ENCODE data around the gene NRARP. TPM values are rescaled to one million over a fixed set of nuclear protein-coding genes. Genes with fewer than 3 reads are reported as not detected.

Gene NRARP
- total RNA-seq = 2.2 and 4.9 TPM in 2 replicates

DNA sequence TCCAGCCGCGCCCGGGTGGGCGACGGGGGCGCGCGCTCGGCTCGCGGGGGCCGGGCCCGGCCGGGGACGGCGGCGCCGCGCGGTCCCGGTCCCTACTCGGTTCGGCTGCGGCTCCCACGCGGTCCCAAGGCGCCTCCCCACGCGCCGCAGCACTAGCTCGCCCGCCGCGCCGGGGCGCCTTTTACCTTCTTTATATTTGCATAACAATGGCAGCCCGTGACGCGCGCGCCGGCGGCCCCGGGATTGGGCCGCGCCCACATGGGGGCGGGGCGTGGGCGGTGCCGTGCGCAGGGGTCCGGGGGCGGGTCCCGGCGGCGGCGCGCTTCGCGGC lies at the start of gene NRARP:
TSS of gene NRARP (minus strand) at position 154 of the 331 bp plus-strand sequence. CDS start 343 bp downstream, outside the sequence.
- TF ChIP-seq, protein P1, sequence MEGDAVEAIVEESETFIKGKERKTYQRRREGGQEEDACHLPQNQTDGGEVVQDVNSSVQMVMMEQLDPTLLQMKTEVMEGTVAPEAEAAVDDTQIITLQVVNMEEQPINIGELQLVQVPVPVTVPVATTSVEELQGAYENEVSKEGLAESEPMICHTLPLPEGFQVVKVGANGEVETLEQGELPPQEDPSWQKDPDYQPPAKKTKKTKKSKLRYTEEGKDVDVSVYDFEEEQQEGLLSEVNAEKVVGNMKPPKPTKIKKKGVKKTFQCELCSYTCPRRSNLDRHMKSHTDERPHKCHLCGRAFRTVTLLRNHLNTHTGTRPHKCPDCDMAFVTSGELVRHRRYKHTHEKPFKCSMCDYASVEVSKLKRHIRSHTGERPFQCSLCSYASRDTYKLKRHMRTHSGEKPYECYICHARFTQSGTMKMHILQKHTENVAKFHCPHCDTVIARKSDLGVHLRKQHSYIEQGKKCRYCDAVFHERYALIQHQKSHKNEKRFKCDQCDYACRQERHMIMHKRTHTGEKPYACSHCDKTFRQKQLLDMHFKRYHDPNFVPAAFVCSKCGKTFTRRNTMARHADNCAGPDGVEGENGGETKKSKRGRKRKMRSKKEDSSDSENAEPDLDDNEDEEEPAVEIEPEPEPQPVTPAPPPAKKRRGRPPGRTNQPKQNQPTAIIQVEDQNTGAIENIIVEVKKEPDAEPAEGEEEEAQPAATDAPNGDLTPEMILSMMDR (conservative IDR thresholded peaks at IDR 0.05; ENCODE audit: low read depth, low read length) = no peak
- no peak for DNase-seq (ENCODE audit: low read depth)
- H3K4me3 ChIP-seq (ENCODE audit: low read depth, low read length) = peak within 1 kb of the TSS; percentile 45

- H3K4me3 ChIP-seq (ENCODE audit: low read depth, low read length) = no peak overlapping the region
- DNase-seq (ENCODE audit: low read depth) = no peak
- TF ChIP-seq, protein P1 (conservative IDR thresholded peaks at IDR 0.05; ENCODE audit: low read depth, low read length) = no peak
Observed at GRCh38 chr9:137350696-137351584, 48.9 kb upstream of the NRARP start.

DNA sequence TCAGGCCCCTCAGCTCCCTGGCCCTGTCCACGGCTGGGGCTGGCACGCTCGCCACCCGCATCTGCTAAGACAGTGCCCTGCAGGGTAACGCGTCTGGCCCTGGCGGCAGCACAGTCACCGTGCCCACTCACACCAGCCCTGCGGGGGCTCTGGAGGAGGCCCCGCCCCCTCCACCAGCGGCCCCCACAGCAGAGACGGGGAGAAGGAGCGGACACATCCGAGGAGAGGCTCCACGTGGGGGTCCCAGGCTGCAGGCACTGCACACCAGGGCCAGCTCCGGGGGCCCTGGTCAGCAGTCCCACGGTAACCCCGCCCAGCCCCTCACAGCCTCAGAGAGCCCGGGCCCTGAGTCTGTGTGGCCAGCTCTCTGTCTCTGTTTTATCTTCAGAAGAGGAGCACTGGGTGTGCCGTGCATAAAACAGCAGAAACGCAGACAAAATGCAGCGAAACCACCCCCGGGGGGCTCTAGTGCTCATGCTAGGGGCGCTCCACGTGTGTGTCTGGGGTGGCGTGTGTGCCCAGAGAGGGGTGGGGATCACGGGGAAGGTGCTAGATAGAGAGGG lies 47.5 kb upstream of the NRARP start:
- DNase-seq (ENCODE audit: low read depth) = no peak
- H3K4me3 ChIP-seq (ENCODE audit: low read depth, low read length) = no peak overlapping the region
- TF ChIP-seq, protein P1 (conservative IDR thresholded peaks at IDR 0.05; ENCODE audit: low read depth, low read length) = no peak

- TF ChIP-seq, protein P1 (conservative IDR thresholded peaks at IDR 0.05; ENCODE audit: low read depth, low read length) = no peak
- no peak overlapping the region for H3K4me3 ChIP-seq (ENCODE audit: low read depth, low read length)
- DNase-seq (ENCODE audit: low read depth) = no peak
Observed at GRCh38 chr9:137348769-137349470, 46.8 kb upstream of the NRARP start.

DNA sequence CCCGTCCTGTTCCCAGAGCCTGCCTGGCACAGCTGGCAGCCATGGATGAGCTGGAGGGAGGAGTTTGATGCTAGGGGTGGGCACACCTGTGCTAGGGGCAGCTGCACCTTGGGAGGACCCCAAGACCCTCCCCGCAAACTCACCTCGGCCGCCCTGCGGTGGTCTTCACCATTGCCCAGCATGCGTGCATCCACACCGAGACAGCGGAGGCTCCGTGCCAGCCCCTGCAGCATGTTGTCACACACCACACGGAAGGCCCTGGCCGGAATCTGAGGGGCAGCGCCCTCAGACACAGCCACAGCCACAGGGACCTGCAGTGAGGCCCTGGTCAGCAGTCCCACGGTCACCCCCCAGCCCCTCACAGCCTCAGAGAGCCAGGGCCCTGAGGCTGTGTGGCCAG lies 45.9 kb upstream of the NRARP start:
- DNase-seq (ENCODE audit: low read depth) = no peak
- TF ChIP-seq, protein P1 (conservative IDR thresholded peaks at IDR 0.05; ENCODE audit: low read depth, low read length) = no peak
- H3K4me3 ChIP-seq (ENCODE audit: low read depth, low read length) = no peak overlapping the region

DNA sequence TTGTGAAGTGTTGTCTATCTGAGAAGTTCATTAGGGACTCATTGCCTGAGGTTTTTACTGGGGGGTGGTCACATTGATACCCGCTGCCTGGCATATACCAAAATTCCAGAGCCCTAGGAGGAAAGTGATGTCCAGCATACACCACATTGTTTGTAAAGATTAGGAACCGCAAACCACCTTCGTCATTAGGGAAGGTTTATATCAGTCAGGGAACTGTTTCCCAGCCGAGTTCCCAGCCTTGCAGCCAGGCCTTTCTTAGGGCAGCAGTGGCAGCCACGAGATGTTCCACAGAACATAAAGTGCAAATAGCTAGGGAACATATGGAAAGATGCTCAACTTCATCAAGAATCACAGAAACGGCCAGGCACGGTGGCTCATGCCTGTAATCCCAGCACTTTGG lies 40.4 kb upstream of the NRARP start:
- DNase-seq (ENCODE audit: low read depth) = no peak
- H3K4me3 ChIP-seq (ENCODE audit: low read depth, low read length) = no peak overlapping the region
- TF ChIP-seq, protein P1 (conservative IDR thresholded peaks at IDR 0.05; ENCODE audit: low read depth, low read length) = no peak
